ENCODE results near the gene OR12D1.

OR12D1 gene

GRCh38 chr6:29414588-29414987 lies at the start of gene OR12D1:
OR12D1 (plus strand) TSS chr6:29414928.
- Histone ChIP-seq H3K4me1 (ENCODE audit: control insufficient read depth, insufficient read depth, low read length, unreplicated experiment) (no peaks in the 10 kb centered on the region), H3K4me3 (ENCODE audit: low read depth, low read length) (no peak within 1 kb of the TSS), H3K27me3 (ENCODE audit: insufficient read depth, low read length) (no peaks in the 10 kb centered on the region), H3K79me2 (ENCODE audit: control insufficient read depth, insufficient read depth, low read length, unreplicated experiment) (no peaks in the 10 kb centered on the region), H3K36me3 (ENCODE audit: insufficient read depth, low read length) (no peaks in the 10 kb centered on the region), H3K27ac (ENCODE audit: low read depth, low read length) (no peak within 1 kb of the TSS), H2AFZ (ENCODE audit: low read length, unreplicated experiment) (no peak within 1 kb of the TSS)

GRCh38 chr6:29368765-29369164 lies 46.0 kb upstream of the OR12D1 start, which contains the start of gene OR5V1:
OR5V1 (minus strand) TSS chr6:29368865; CDS start chr6:29356195, 12,670 bp downstream.
- H3K27me3 ChIP-seq (ENCODE audit: insufficient read depth, low read length) = no peaks in the 10 kb centered on the region
- no peaks in the 10 kb centered on the region for H3K4me1 ChIP-seq (ENCODE audit: control insufficient read depth, insufficient read depth, low read length, unreplicated experiment)
- H3K4me3 ChIP-seq (ENCODE audit: low read depth, low read length) = no peak within 1 kb of the TSS
- no peak within 1 kb of the TSS for H2AFZ ChIP-seq (ENCODE audit: low read length, unreplicated experiment)
- no peaks in the 10 kb centered on the region for H3K36me3 ChIP-seq (ENCODE audit: insufficient read depth, low read length)
- H3K27ac ChIP-seq (ENCODE audit: low read depth, low read length) = no peak within 1 kb of the TSS
- no peaks in the 10 kb centered on the region for H3K79me2 ChIP-seq (ENCODE audit: control insufficient read depth, insufficient read depth, low read length, unreplicated experiment)

- Histone ChIP-seq H3K36me3 (ENCODE audit: insufficient read depth, low read length) (no peaks in the 10 kb centered on the region), H2AFZ (ENCODE audit: low read length, unreplicated experiment) (no peak within 1 kb of the TSS), H3K4me3 (ENCODE audit: low read depth, low read length) (no peak within 1 kb of the TSS), H3K4me1 (ENCODE audit: control insufficient read depth, insufficient read depth, low read length, unreplicated experiment) (no peaks in the 10 kb centered on the region), H3K27me3 (ENCODE audit: insufficient read depth, low read length) (no peaks in the 10 kb centered on the region), H3K79me2 (ENCODE audit: control insufficient read depth, insufficient read depth, low read length, unreplicated experiment) (no peaks in the 10 kb centered on the region), H3K27ac (ENCODE audit: low read depth, low read length) (no peak within 1 kb of the TSS)
These were observed 39.5 kb upstream of the OR12D1 start, which contains the start of gene OR12D3 for GRCh38 chr6:29375191-29375590. OR12D3 (minus strand) TSS chr6:29375291; CDS start chr6:29375287, 4 bp downstream.

- H3K4me1 ChIP-seq (ENCODE audit: control insufficient read depth, insufficient read depth, low read length, unreplicated experiment) = no peaks in the 10 kb centered on the region
- H3K27me3 ChIP-seq (ENCODE audit: insufficient read depth, low read length) = peaks cover 4% of the 10 kb centered on the region; the same call in 1 of the 2 replicates
- H2AFZ ChIP-seq (ENCODE audit: low read length, unreplicated experiment) = no peak overlapping the region
These were observed 38.7 kb upstream of the OR12D1 start for GRCh38 chr6:29376003-29376402.

GRCh38 chr6:29388533-29388932 lies 26.2 kb upstream of the OR12D1 start:
- no peaks in the 10 kb centered on the region for H3K27me3 ChIP-seq (ENCODE audit: insufficient read depth, low read length)
- no peaks in the 10 kb centered on the region for H3K79me2 ChIP-seq (ENCODE audit: control insufficient read depth, insufficient read depth, low read length, unreplicated experiment)
- H2AFZ ChIP-seq (ENCODE audit: low read length, unreplicated experiment) = no peak overlapping the region
- no peak overlapping the region for H3K4me3 ChIP-seq (ENCODE audit: low read depth, low read length)
- H3K36me3 ChIP-seq (ENCODE audit: insufficient read depth, low read length) = no peaks in the 10 kb centered on the region
- H3K4me1 ChIP-seq (ENCODE audit: control insufficient read depth, insufficient read depth, low read length, unreplicated experiment) = no peaks in the 10 kb centered on the region
- no peak overlapping the region for H3K27ac ChIP-seq (ENCODE audit: low read depth, low read length)

More at GRCh38 chr6:29376003-29376402, 38.7 kb upstream of the OR12D1 start:
- no peaks in the 10 kb centered on the region for H3K36me3 ChIP-seq (ENCODE audit: insufficient read depth, low read length)
- no peak overlapping the region for H3K27ac ChIP-seq (ENCODE audit: low read depth, low read length)
- no peak overlapping the region for H3K4me3 ChIP-seq (ENCODE audit: low read depth, low read length)
- no peaks in the 10 kb centered on the region for H3K79me2 ChIP-seq (ENCODE audit: control insufficient read depth, insufficient read depth, low read length, unreplicated experiment)

- Histone ChIP-seq H3K4me3 (ENCODE audit: low read depth, low read length) (no peak within 1 kb of the TSS), H2AFZ (ENCODE audit: low read length, unreplicated experiment) (no peak within 1 kb of the TSS), H3K4me1 (ENCODE audit: control insufficient read depth, insufficient read depth, low read length, unreplicated experiment) (no peaks in the 10 kb centered on the region), H3K27ac (ENCODE audit: low read depth, low read length) (no peak within 1 kb of the TSS), H3K36me3 (ENCODE audit: insufficient read depth, low read length) (no peaks in the 10 kb centered on the region), H3K79me2 (ENCODE audit: control insufficient read depth, insufficient read depth, low read length, unreplicated experiment) (no peaks in the 10 kb centered on the region), H3K27me3 (ENCODE audit: insufficient read depth, low read length) (no peaks in the 10 kb centered on the region)
These were observed 19.4 kb upstream of the OR12D1 start, which contains the start of gene OR12D2 for GRCh38 chr6:29395331-29395730. OR12D2 (plus strand) TSS chr6:29395631; CDS start chr6:29396700, 1,069 bp downstream.

- H3K4me3 ChIP-seq (ENCODE audit: low read depth, low read length) = no peak overlapping the region
- no peaks in the 10 kb centered on the region for H3K79me2 ChIP-seq (ENCODE audit: control insufficient read depth, insufficient read depth, low read length, unreplicated experiment)
- no peaks in the 10 kb centered on the region for H3K36me3 ChIP-seq (ENCODE audit: insufficient read depth, low read length)
- H3K27ac ChIP-seq (ENCODE audit: low read depth, low read length) = no peak overlapping the region
- H2AFZ ChIP-seq (ENCODE audit: low read length, unreplicated experiment) = no peak overlapping the region
- H3K27me3 ChIP-seq (ENCODE audit: insufficient read depth, low read length) = no peaks in the 10 kb centered on the region
- H3K4me1 ChIP-seq (ENCODE audit: control insufficient read depth, insufficient read depth, low read length, unreplicated experiment) = no peaks in the 10 kb centered on the region
These were observed 15.2 kb upstream of the OR12D1 start for GRCh38 chr6:29399525-29399924.

- H3K27ac ChIP-seq (ENCODE audit: low read depth, low read length) = no peak overlapping the region
- H3K4me3 ChIP-seq (ENCODE audit: low read depth, low read length) = no peak overlapping the region
- no peaks in the 10 kb centered on the region for H3K36me3 ChIP-seq (ENCODE audit: insufficient read depth, low read length)
- H3K4me1 ChIP-seq (ENCODE audit: control insufficient read depth, insufficient read depth, low read length, unreplicated experiment) = no peaks in the 10 kb centered on the region
- no peaks in the 10 kb centered on the region for H3K79me2 ChIP-seq (ENCODE audit: control insufficient read depth, insufficient read depth, low read length, unreplicated experiment)
- no peaks in the 10 kb centered on the region for H3K27me3 ChIP-seq (ENCODE audit: insufficient read depth, low read length)
- H2AFZ ChIP-seq (ENCODE audit: low read length, unreplicated experiment) = no peak overlapping the region
These were observed 10.9 kb upstream of the OR12D1 start for GRCh38 chr6:29403801-29404200.

GRCh38 chr6:29419516-29419915 lies 4.8 kb downstream of the OR12D1 start:
- Histone ChIP-seq H3K36me3 (ENCODE audit: insufficient read depth, low read length) (no peaks in the 10 kb centered on the region), H3K4me1 (ENCODE audit: control insufficient read depth, insufficient read depth, low read length, unreplicated experiment) (no peaks in the 10 kb centered on the region), H2AFZ (ENCODE audit: low read length, unreplicated experiment) (no peak overlapping the region), H3K79me2 (ENCODE audit: control insufficient read depth, insufficient read depth, low read length, unreplicated experiment) (no peaks in the 10 kb centered on the region), H3K4me3 (ENCODE audit: low read depth, low read length) (no peak overlapping the region), H3K27me3 (ENCODE audit: insufficient read depth, low read length) (no peaks in the 10 kb centered on the region), H3K27ac (ENCODE audit: low read depth, low read length) (no peak overlapping the region)

GRCh38 chr6:29424168-29424567 lies 9.4 kb downstream of the OR12D1 start:
- H3K27ac ChIP-seq (ENCODE audit: low read depth, low read length) = no peak overlapping the region
- H3K79me2 ChIP-seq (ENCODE audit: control insufficient read depth, insufficient read depth, low read length, unreplicated experiment) = no peaks in the 10 kb centered on the region

GRCh38 chr6:29424575-29424974 lies 9.8 kb downstream of the OR12D1 start:
- no peak overlapping the region for H3K27ac ChIP-seq (ENCODE audit: low read depth, low read length)
- H3K4me3 ChIP-seq (ENCODE audit: low read depth, low read length) = no peak overlapping the region
- H3K36me3 ChIP-seq (ENCODE audit: insufficient read depth, low read length) = no peaks in the 10 kb centered on the region
- H3K4me1 ChIP-seq (ENCODE audit: control insufficient read depth, insufficient read depth, low read length, unreplicated experiment) = no peaks in the 10 kb centered on the region
- no peaks in the 10 kb centered on the region for H3K79me2 ChIP-seq (ENCODE audit: control insufficient read depth, insufficient read depth, low read length, unreplicated experiment)
- H3K27me3 ChIP-seq (ENCODE audit: insufficient read depth, low read length) = no peaks in the 10 kb centered on the region
- no peak overlapping the region for H2AFZ ChIP-seq (ENCODE audit: low read length, unreplicated experiment)

More at GRCh38 chr6:29424168-29424567, 9.4 kb downstream of the OR12D1 start:
- Histone ChIP-seq H3K36me3 (ENCODE audit: insufficient read depth, low read length) (no peaks in the 10 kb centered on the region), H3K27me3 (ENCODE audit: insufficient read depth, low read length) (no peaks in the 10 kb centered on the region), H2AFZ (ENCODE audit: low read length, unreplicated experiment) (no peak overlapping the region), H3K4me3 (ENCODE audit: low read depth, low read length) (no peak overlapping the region), H3K4me1 (ENCODE audit: control insufficient read depth, insufficient read depth, low read length, unreplicated experiment) (no peaks in the 10 kb centered on the region)

All from ACC112 (cell line).